A549 (cell line): ENCODE results near the gene EFHC1.

Source experiments
- KDM1A ChIP-seq: fragments of 200-600 bp; sonication (generic); IDR thresholded peaks from 2 replicates; pipeline ENCODE4 v1.6.1; 2016; ENCODE audit warnings: low read depth, mild to moderate bottlenecking
- TF ChIP-seq, protein P1 (sequence below): fragments of >200 bp; sonication (Bioruptor Twin); formaldehyde crosslinking; IDR thresholded peaks from 3 replicates; pipeline ENCODE4 v1.5.1; 2016
- TF ChIP-seq, protein P2 (sequence below): IDR thresholded peaks from 2 replicates; pipeline ENCODE4 v1.6.1; 2012

DNA sequence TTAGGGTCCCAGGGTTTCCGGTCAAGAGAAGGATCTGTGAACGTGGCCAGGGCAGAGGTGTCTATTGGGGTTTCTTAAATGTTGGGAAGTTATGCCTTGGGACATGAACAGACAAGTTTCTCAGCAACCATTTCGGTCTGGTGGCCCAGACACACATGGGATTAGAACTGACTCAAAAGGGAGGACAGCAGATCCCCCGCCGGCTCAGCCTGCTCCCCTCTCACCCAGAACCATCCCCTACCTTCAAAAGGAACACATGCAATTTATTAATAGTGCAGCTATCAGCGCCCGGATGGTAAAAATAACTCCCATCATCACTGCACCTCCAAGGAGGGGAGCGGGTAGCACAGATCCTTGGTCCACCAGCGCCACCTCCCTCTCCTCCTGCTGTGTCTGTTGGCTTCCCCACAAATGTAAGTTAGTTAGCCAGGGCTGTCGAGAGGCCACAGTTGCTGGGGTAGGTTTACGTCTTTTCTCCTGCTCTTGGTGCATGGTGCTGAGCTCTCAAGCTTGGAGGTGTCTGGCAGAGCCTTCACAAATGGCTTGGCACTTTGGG, 79.6 kb downstream of the EFHC1 start:
- TF ChIP-seq, protein P1, sequence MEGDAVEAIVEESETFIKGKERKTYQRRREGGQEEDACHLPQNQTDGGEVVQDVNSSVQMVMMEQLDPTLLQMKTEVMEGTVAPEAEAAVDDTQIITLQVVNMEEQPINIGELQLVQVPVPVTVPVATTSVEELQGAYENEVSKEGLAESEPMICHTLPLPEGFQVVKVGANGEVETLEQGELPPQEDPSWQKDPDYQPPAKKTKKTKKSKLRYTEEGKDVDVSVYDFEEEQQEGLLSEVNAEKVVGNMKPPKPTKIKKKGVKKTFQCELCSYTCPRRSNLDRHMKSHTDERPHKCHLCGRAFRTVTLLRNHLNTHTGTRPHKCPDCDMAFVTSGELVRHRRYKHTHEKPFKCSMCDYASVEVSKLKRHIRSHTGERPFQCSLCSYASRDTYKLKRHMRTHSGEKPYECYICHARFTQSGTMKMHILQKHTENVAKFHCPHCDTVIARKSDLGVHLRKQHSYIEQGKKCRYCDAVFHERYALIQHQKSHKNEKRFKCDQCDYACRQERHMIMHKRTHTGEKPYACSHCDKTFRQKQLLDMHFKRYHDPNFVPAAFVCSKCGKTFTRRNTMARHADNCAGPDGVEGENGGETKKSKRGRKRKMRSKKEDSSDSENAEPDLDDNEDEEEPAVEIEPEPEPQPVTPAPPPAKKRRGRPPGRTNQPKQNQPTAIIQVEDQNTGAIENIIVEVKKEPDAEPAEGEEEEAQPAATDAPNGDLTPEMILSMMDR = no peak
- TF ChIP-seq, protein P2, sequence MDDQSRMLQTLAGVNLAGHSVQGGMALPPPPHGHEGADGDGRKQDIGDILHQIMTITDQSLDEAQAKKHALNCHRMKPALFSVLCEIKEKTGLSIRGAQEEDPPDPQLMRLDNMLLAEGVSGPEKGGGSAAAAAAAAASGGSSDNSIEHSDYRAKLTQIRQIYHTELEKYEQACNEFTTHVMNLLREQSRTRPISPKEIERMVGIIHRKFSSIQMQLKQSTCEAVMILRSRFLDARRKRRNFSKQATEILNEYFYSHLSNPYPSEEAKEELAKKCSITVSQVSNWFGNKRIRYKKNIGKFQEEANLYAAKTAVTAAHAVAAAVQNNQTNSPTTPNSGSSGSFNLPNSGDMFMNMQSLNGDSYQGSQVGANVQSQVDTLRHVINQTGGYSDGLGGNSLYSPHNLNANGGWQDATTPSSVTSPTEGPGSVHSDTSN = no peak
- TF ChIP-seq KDM1A = no peak
